DMS79 (cell line): ENCODE data around the gene ZNF618.
A peak's percentile ranks its signal among the peaks of the same experiment; 100 is the strongest.

Experiments used
- DNase-seq: peaks from one replicate; lab custom pipeline; 2025; lab: John Stamatoyannopoulos, UW

The ZNF618 gene

GRCh38 chr9:114098936-114099668 lies 223.0 kb downstream of the ZNF618 start, which contains the start of gene KIF12:
Gene KIF12 (minus strand): TSS chr9:114099292. CDS start chr9:114099276, 16 bp downstream.
- peak; percentile 36 for DNase-seq

- DNase-seq, result peak; percentile 5
Measured at GRCh38 chr9:114099669-114100270, 223.7 kb downstream of the ZNF618 start.

- no peak for DNase-seq
Measured at GRCh38 chr9:114100536-114100935, 224.4 kb downstream of the ZNF618 start.

GRCh38 chr9:114102484-114102883 lies 226.4 kb downstream of the ZNF618 start:
- DNase-seq, result no peak

- DNase-seq, result no peak
Measured at GRCh38 chr9:114105236-114105635, 229.1 kb downstream of the ZNF618 start.
